ENCODE results near the gene NUDT16L1. TPM values are rescaled to one million over a fixed set of nuclear protein-coding genes. Genes with fewer than 3 reads are reported as not detected.

The NUDT16L1 gene
- total RNA-seq, 8 experiments from 2014 or later, result 13.8 to 35.2 (median 26.5) TPM

DNA sequence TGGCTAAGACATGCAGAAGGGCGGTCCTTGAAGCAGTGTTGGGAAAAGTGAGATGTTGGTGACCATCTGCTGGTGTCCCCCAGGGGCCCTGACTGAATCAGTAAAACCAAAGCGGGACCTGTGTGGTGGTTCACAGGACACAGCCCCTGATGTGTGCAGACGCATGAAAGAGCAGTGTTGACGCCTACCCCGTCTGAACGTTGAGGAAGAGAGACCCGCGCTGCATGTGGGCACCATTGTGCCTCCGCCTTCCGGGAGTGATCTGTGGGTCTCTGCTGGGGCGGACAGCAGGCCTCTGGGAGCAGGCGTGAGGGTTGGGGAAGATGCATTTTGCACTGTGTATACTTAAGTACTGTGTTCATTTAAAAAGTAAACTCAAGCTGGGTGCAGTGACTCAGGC is 37.1 kb upstream of the NUDT16L1 start:
- Histone ChIP-seq H3K4me3 (no peak overlapping the region), H3K27ac (no peak overlapping the region), H3K4me1 (replicated peaks in 1 of 2) (peaks cover 10 to 16% of the 10 kb centered on the region in 2 donors)
- in situ Hi-C loops (cut with MboI; ENCODE audit: low pct_unique_long_range_greater_than_20kb in 2 of 9, low sequenced_read_pairs in 9 of 9, unreplicated experiment in 9 of 9), result no loop called here
- 83 to 100% (median 100%) methylated on average over 2 to 9 of the region's 12 CpGs; no CpG with 5 or more reads in 5 of the 10 experiments for WGBS, 10 experiments
- ATAC-seq (replicated peaks in 6 of 8), result no peak

DNA sequence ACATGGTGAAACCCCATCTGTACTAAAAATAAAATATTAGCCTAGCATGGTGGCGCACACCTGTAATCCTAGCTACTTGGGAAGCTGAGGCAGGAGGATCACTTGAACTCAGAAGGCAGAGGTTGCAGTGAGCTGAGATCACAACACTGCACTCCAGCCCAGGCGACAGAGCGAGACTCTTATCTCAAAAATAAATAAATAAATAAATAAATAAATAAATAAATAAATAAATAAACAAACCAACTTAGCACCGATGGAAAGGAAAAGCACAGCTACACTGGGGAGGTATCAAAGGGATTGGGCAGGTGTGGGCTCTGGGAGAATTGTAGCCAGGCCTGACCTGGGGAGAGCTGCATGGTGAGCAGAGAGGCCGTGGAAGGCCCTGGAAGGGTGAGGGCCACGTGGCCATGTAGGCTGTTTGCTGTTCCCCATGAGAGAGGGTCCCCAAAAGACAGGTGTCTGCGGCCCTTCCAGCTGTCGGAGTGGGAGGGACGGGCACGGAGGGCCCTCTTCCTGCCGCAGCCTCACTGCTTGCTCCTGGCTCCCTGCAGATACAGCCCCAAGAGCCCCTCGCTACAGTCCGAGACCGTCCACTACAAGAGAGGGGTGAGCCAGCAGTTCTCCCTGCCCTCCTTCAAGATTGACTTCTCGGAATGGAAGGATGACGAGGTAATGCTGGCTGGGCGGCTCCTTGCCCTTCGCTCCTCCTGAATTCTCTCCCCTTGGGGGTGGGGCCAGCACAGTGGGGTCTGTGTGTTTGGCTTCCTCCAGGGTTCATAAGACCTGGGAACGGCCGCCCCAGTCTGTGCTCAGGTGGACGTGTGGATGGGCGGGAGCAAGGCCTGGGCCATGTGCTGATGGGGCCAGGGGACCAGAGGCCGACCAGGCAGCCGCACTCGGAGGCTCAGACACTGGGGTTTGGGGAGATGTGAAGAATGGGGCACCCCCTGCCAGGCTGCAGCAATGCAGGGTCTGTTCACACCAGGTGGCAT is 36.4 kb upstream of the NUDT16L1 start:
- in situ Hi-C loops (cut with MboI; ENCODE audit: low pct_unique_long_range_greater_than_20kb in 2 of 9, low sequenced_read_pairs in 9 of 9, unreplicated experiment in 9 of 9), result no loop called here
- WGBS, 10 experiments, result 65 to 100% (median 95%) methylated on average over 2 to 8 of the region's 25 CpGs; no CpG with 5 or more reads in 2 of the 10 experiments
- Histone ChIP-seq H3K4me3 (no peak overlapping the region), H3K27ac (no peak overlapping the region), H3K4me1 (replicated peaks in 1 of 2) (peaks cover 10 to 16% of the 10 kb centered on the region in 2 donors)
- ATAC-seq (replicated peaks in 6 of 8), result no peak

GRCh38 chr16:4659363-4660353 is 33.7 kb upstream of the NUDT16L1 start:
- Histone ChIP-seq H3K4me3 (no peak overlapping the region), H3K4me1 (replicated peaks in 1 of 2) (peaks cover 10 to 33% of the 10 kb centered on the region in 2 donors), H3K27ac (peak overlapping the region in 1 of 2 donors; percentile 21)
- WGBS, 10 experiments, result 40 to 100% (median 99%) methylated on average over 1 to 8 of the region's 29 CpGs; no CpG with 5 or more reads in 4 of the 10 experiments
- in situ Hi-C loops (cut with MboI; ENCODE audit: low pct_unique_long_range_greater_than_20kb in 2 of 9, low sequenced_read_pairs in 9 of 9, unreplicated experiment in 9 of 9), result no loop called here
- peak in 4 of 8 experiments; percentile 1 to 72 (median 4) for ATAC-seq (replicated peaks in 6 of 8)

- peak in 6 of 8 experiments; percentile 19 to 89 (median 80) for ATAC-seq (replicated peaks in 6 of 8)
- Histone ChIP-seq H3K4me3 (no peak overlapping the region), H3K4me1 (replicated peaks in 1 of 2) (peaks cover 10 to 33% of the 10 kb centered on the region in 2 donors), H3K27ac (peak overlapping the region; percentile 51 to 57)
- WGBS, 10 experiments, result 17 to 50% (median 31%) methylated on average over 1 to 4 of the region's 18 CpGs; no CpG with 5 or more reads in 7 of the 10 experiments
- in situ Hi-C loops (cut with MboI; ENCODE audit: low pct_unique_long_range_greater_than_20kb in 2 of 9, low sequenced_read_pairs in 9 of 9, unreplicated experiment in 9 of 9), result no loop called here
Observed at GRCh38 chr16:4660454-4661007, 32.8 kb upstream of the NUDT16L1 start.

DNA sequence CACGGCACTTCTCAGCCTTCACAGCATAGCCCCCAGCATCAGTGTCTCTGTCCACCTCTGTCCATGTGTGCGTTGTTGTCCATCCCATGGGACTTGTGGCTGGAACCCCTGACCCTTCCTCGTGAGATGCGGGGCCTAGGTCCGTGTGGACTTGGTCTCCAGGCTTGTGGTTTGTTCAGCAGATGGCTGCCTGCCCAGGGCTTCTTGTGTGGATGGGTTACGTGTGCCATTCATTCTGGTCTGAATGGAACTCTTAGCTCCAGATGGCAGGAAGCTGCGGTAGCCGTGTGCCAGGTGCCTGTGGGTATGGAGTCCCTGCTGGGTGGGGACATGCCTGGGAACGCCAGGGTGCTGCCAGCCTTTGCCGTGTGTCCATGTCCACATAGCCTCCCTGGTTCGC is 31.7 kb upstream of the NUDT16L1 start:
- H3K4me1 ChIP-seq (replicated peaks in 1 of 2), result peaks cover 10 to 33% of the 10 kb centered on the region in 2 donors
- no peak for ATAC-seq (replicated peaks in 6 of 8)
- in situ Hi-C loops (cut with MboI; ENCODE audit: low pct_unique_long_range_greater_than_20kb in 2 of 9, low sequenced_read_pairs in 9 of 9, unreplicated experiment in 9 of 9), result no loop called here

DNA sequence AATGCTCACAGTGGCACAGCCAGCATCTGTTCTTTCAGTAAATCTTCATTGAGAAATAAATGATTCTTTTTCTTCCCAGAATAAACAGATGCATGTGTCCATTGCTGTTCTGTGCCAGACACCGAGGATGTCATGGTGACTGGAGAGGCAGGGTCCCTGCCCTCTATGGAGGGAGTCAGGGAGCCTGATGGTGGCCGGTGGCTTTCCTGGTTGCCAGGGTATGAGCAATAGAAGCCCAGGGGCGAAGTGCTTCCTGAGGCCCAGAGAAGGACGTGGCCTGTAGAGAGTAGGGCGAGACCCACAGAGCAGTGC is 29.9 kb upstream of the NUDT16L1 start:
- H3K4me1 ChIP-seq (replicated peaks in 1 of 2), result peaks cover 10 to 42% of the 10 kb centered on the region in 2 donors
- H3K27ac ChIP-seq, result peak overlapping the region in 1 of 2 donors; percentile 65
- in situ Hi-C loops (cut with MboI; ENCODE audit: low pct_unique_long_range_greater_than_20kb in 2 of 9, low sequenced_read_pairs in 9 of 9, unreplicated experiment in 9 of 9), result no loop called here
- no peak overlapping the region for H3K4me3 ChIP-seq
- ATAC-seq (replicated peaks in 6 of 8), result peak in 2 of 8 experiments; percentile 6 to 61
- 17 to 100% (median 77%) methylated on average over 1 to 2 of the region's 5 CpGs; no CpG with 5 or more reads in 6 of the 10 experiments for WGBS, 10 experiments

More for the DNA sequence above, 31.7 kb upstream of the NUDT16L1 start:
- Histone ChIP-seq H3K27ac (no peak overlapping the region), H3K4me3 (no peak overlapping the region)
- WGBS, 10 experiments, result 67 to 91% (median 87%) methylated on average over 3 to 6 of the region's 11 CpGs; no CpG with 5 or more reads in 7 of the 10 experiments

- ATAC-seq (replicated peaks in 6 of 8), result peak in 3 of 8 experiments; percentile 68 to 79 (median 72)
- Histone ChIP-seq H3K27ac (peak overlapping the region in 1 of 2 donors; percentile 65), H3K4me1 (replicated peaks in 1 of 2) (peaks cover 10 to 42% of the 10 kb centered on the region in 2 donors), H3K4me3 (no peak overlapping the region)
- 60 to 100% (median 99%) methylated on average over 1 to 17 of the region's 25 CpGs; no CpG with 5 or more reads in 2 of the 10 experiments for WGBS, 10 experiments
- in situ Hi-C loops (cut with MboI; ENCODE audit: low pct_unique_long_range_greater_than_20kb in 2 of 9, low sequenced_read_pairs in 9 of 9, unreplicated experiment in 9 of 9), result no loop called here
Observed at GRCh38 chr16:4663777-4664465, 29.4 kb upstream of the NUDT16L1 start.

DNA sequence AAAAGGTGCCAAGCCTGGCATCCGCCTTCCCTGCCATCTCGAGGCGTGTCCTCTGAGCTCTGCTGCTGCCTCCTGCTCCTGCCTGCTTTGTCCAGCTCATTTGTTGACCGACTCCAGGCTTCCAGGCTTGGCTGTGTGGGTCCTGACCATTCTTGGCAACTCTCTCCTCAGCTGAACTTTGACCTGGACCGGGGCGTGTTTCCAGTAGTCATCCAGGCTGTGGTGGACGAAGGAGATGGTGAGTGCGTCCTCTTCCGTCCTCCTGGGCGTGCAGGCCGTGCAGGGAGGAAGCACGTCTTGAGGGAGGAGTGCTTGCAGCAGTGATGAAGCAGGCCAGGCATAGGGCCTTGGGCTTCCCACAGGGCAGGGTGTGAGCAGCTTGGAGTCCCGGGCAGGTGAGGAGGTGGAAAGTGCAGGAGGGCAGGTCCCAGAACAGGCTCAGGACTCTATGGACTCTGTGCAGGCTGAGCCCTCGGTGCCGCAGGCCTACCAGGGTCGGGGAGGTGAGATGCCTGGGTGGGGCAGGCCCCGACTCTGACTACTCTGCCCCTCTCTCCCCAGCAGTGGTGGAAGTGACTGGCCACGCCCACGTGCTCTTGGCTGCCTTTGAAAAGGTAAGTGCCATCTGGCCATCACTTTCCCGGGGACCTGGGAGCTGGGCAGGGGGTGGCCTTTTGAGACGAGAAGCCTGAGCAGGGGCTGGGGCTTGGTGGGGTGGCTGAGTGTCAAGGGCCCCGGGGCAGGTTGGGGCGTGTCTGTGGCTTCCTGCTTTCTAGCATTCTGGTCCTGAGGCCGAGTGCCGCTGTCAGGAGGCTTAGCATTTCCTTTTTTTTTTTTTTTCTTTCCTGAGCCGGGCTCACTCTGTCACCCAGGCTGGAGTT is 28.6 kb upstream of the NUDT16L1 start:
- peak in 1 of 8 experiments; percentile 62 for ATAC-seq (replicated peaks in 6 of 8)
- Histone ChIP-seq H3K4me3 (no peak overlapping the region), H3K27ac (peak overlapping the region in 1 of 2 donors; percentile 65), H3K4me1 (replicated peaks in 1 of 2) (peaks cover 9 to 37% of the 10 kb centered on the region in 2 donors)
- 74 to 100% (median 88%) methylated on average over 2 to 10 of the region's 26 CpGs; no CpG with 5 or more reads in 6 of the 10 experiments for WGBS, 10 experiments
- in situ Hi-C loops (cut with MboI; ENCODE audit: low pct_unique_long_range_greater_than_20kb in 2 of 9, low sequenced_read_pairs in 9 of 9, unreplicated experiment in 9 of 9), result no loop called here

- in situ Hi-C loops (cut with MboI; ENCODE audit: low pct_unique_long_range_greater_than_20kb in 2 of 9, low sequenced_read_pairs in 9 of 9, unreplicated experiment in 9 of 9), result no loop called here
- H3K4me1 ChIP-seq (replicated peaks in 1 of 2), result peaks cover 0 to 25% of the 10 kb centered on the region in 2 donors
- no peak overlapping the region for H3K27ac ChIP-seq
- 90 to 100% (median 93%) methylated on average over 4 to 11 of the region's 20 CpGs; no CpG with 5 or more reads in 5 of the 10 experiments for WGBS, 10 experiments
- no peak overlapping the region for H3K4me3 ChIP-seq
- no peak for ATAC-seq (replicated peaks in 6 of 8)
Observed at GRCh38 chr16:4666537-4667202, 26.7 kb upstream of the NUDT16L1 start.

GRCh38 chr16:4667203-4667963 is 26.0 kb upstream of the NUDT16L1 start:
- H3K27ac ChIP-seq, result peak overlapping the region in 1 of 2 donors; percentile 24
- 61 to 100% (median 80%) methylated on average over 1 to 18 of the region's 20 CpGs; no CpG with 5 or more reads in 3 of the 10 experiments for WGBS, 10 experiments
- ATAC-seq (replicated peaks in 6 of 8), result no peak
- peaks cover 0 to 25% of the 10 kb centered on the region in 2 donors for H3K4me1 ChIP-seq (replicated peaks in 1 of 2)
- no peak overlapping the region for H3K4me3 ChIP-seq
- in situ Hi-C loops (cut with MboI; ENCODE audit: low pct_unique_long_range_greater_than_20kb in 2 of 9, low sequenced_read_pairs in 9 of 9, unreplicated experiment in 9 of 9), result no loop called here
